Activated T-cell treated with anti-CD3 and anti-CD28 coated beads, Interleukin-2, amount 50 U/mL, for 4 hours (primary cell): ENCODE data around the gene DEFB116. TPM values are rescaled to one million over a fixed set of nuclear protein-coding genes. Genes with fewer than 3 reads are reported as not detected.
"Not testable (repeated sequence)": the region's sequence is repeated elsewhere in the genome, so short reads cannot be mapped to it uniquely, and the experiment has no call there.

ENCODE experiments used
- ATAC-seq, 2 donors: fragments of 200-7000 bp; cut with Tn5 transposase; one replicate each; pipeline ENCODE4 v1.10.0; 2021
- DNase-seq: peaks from one replicate; pipeline ENCODE4 v3.0.0-alpha.2; 2020
- H3K27me3 Mint-ChIP-seq: one replicate; pipeline ENCODE4 v1.8.0; 2021; ENCODE audit warnings: low read depth, mixed read lengths
- H3K36me3 Mint-ChIP-seq: one replicate; pipeline ENCODE4 v1.8.0; 2022; ENCODE audit warnings: mixed read lengths; ENCODE audit not compliant: insufficient read depth
- H3K4me1 Mint-ChIP-seq: one replicate; pipeline ENCODE4 v1.8.0; 2021; ENCODE audit warnings: low read depth, mixed read lengths
- H3K4me3 Mint-ChIP-seq: one replicate; pipeline ENCODE4 v1.8.0; 2021; ENCODE audit warnings: mild to moderate bottlenecking, moderate library complexity, mixed read lengths
- H3K9me3 Mint-ChIP-seq: one replicate; pipeline ENCODE4 v1.8.0; 2021; ENCODE audit warnings: mixed read lengths
- total RNA-seq, 3 donors: library from RNA; stranded (reverse); gene quantifications; one replicate each; pipeline ENCODE4 v1.2.1, GENCODE V29; 2021

DEFB116 gene, protein sequence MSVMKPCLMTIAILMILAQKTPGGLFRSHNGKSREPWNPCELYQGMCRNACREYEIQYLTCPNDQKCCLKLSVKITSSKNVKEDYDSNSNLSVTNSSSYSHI
- total RNA-seq = not detected

- no peaks in the 10 kb centered on the region for H3K36me3 Mint-ChIP-seq
- peaks cover 11% of the 10 kb centered on the region for H3K9me3 Mint-ChIP-seq
- H3K27me3 Mint-ChIP-seq = no peaks in the 10 kb centered on the region
- no peak within 1 kb of the TSS for H3K4me3 Mint-ChIP-seq
- no peak for ATAC-seq
- no peak for DNase-seq
- H3K4me1 Mint-ChIP-seq = no peaks in the 10 kb centered on the region
These were observed at the start of gene DEFB116 for GRCh38 chr20:31308535-31309162. TSS of gene DEFB116 (minus strand) at chr20:31308585. CDS start at chr20:31308585, 0 bp downstream.

- H3K4me1 Mint-ChIP-seq = no peaks in the 10 kb centered on the region
- peaks cover 11% of the 10 kb centered on the region for H3K27me3 Mint-ChIP-seq
- H3K36me3 Mint-ChIP-seq = no peaks in the 10 kb centered on the region
- DNase-seq (no peak), ATAC-seq (no peak)
- H3K9me3 Mint-ChIP-seq = no peaks in the 10 kb centered on the region
- no peak overlapping the region for H3K4me3 Mint-ChIP-seq
These were observed 47.6 kb upstream of the DEFB116 start for GRCh38 chr20:31355981-31356380.

DNA sequence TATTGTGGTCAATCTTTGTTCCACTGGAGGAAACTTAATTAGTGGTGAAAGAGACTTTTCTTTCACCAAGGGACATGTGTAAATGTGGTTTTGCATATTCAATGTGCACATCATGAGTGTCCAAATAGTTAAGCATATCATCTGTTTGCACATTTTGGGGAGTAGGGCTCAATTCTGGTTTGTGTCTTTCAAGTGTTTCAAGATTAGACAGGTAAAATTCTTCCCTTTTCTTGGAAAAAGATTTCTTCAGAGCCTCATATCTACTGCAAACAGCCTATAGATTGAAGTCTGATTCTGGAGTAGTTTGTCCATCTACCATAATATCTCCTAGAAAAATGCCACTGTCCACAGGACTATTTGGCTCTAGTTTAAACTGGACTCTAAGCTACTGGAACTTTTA lies 33.1 kb upstream of the DEFB116 start:
- Mint-ChIP-seq H3K9me3 (no peaks in the 10 kb centered on the region), H3K4me1 (no peaks in the 10 kb centered on the region), H3K27me3 (peaks cover 1% of the 10 kb centered on the region), H3K36me3 (no peaks in the 10 kb centered on the region), H3K4me3 (no peak overlapping the region)
- ATAC-seq (no peak), DNase-seq (no peak)

- no peaks in the 10 kb centered on the region for H3K36me3 Mint-ChIP-seq
- no peak overlapping the region for H3K4me3 Mint-ChIP-seq
- ATAC-seq (no peak), DNase-seq (no peak)
- H3K9me3 Mint-ChIP-seq = peaks cover 3% of the 10 kb centered on the region
- peaks cover 2% of the 10 kb centered on the region for H3K27me3 Mint-ChIP-seq
- no peaks in the 10 kb centered on the region for H3K4me1 Mint-ChIP-seq
These were observed 22.5 kb upstream of the DEFB116 start for GRCh38 chr20:31330893-31331292.

DNA sequence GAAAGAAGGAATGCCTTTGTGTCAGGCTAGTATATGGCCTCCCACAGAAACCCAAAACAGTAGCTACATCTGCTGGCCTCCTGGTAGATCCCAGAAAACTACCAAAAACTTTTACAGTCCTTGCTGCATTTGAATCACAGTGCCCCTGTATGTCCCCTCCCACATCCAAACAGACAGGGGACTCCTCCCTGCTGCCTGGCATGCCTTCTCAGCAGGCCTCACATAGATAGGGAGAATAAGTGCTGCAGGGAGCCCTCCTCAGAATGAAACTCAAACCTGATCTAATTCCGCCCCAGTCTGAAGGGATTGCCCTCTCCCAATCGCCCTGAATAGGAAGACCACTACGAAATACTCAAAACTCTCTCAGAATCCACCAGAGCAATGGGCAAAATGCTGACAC lies 14.1 kb upstream of the DEFB116 start:
- peaks cover 31% of the 10 kb centered on the region for H3K9me3 Mint-ChIP-seq
- peaks cover 4% of the 10 kb centered on the region for H3K27me3 Mint-ChIP-seq
- no peak overlapping the region for H3K4me3 Mint-ChIP-seq
- H3K36me3 Mint-ChIP-seq = no peaks in the 10 kb centered on the region
- no peak for ATAC-seq
- no peaks in the 10 kb centered on the region for H3K4me1 Mint-ChIP-seq
- DNase-seq = no peak

GRCh38 chr20:31284964-31285363 lies 23.4 kb downstream of the DEFB116 start:
- H3K36me3 Mint-ChIP-seq, H3K4me1 Mint-ChIP-seq, ATAC-seq, H3K27me3 Mint-ChIP-seq, H3K4me3 Mint-ChIP-seq, DNase-seq: not testable (repeated sequence)
- H3K9me3 Mint-ChIP-seq = peaks cover 17% of the 10 kb centered on the region

GRCh38 chr20:31278178-31278577 lies 30.2 kb downstream of the DEFB116 start:
- DNase-seq (no peak), ATAC-seq (no peak)
- H3K4me3 Mint-ChIP-seq = no peak overlapping the region
- H3K36me3 Mint-ChIP-seq = no peaks in the 10 kb centered on the region
- peaks cover 18% of the 10 kb centered on the region for H3K9me3 Mint-ChIP-seq
- no peaks in the 10 kb centered on the region for H3K27me3 Mint-ChIP-seq
- no peaks in the 10 kb centered on the region for H3K4me1 Mint-ChIP-seq

DNA sequence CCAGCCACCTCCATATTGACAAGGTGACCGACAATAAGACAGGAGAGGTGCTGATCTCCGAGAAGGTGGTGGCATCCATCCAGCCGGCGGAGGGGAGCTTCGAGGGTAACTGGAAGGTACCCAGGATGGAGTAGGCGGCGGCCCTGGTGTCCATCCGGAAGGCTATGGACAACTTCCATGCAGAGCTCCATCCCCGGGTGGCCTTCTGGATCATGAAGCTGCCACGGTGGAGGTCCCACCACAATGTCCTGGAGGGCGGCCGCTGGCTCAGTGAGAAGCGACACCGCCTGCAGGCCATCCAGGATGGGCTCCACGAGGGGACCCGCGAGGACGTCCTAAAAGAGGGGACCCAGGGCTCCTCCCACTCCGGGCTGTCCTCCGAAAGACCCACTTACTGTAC lies 33.9 kb downstream of the DEFB116 start:
- H3K4me1 Mint-ChIP-seq = no peaks in the 10 kb centered on the region
- no peak for DNase-seq
- H3K27me3 Mint-ChIP-seq = no peaks in the 10 kb centered on the region
- peaks cover 34% of the 10 kb centered on the region for H3K9me3 Mint-ChIP-seq
- no peaks in the 10 kb centered on the region for H3K36me3 Mint-ChIP-seq
- no peak overlapping the region for H3K4me3 Mint-ChIP-seq
- ATAC-seq = no peak

- Mint-ChIP-seq H3K4me3 (no peak overlapping the region), H3K9me3 (peaks cover 9% of the 10 kb centered on the region), H3K4me1 (no peaks in the 10 kb centered on the region), H3K27me3 (no peaks in the 10 kb centered on the region), H3K36me3 (no peaks in the 10 kb centered on the region)
- ATAC-seq (no peak), DNase-seq (no peak)
These were observed 48.0 kb downstream of the DEFB116 start for GRCh38 chr20:31260326-31260932.

DNA sequence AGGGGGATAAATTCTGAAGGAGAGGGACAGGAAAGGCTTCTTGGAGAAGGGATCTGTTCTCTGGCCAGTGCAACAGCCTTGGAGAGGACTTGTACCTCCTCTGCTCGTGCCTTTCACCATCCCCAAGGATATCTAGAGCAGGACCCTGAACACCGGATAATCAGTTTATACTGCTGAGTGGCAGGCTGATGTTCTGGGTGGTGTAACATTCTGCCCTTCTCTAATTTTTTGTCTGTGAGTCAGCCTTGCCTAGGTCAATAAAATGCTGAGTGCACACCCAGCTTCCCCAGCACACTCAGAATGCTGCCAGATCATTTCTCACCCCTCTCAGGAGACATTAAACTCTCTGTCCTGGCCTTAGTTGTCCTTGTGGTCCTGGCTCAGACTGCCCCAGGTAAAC lies 51.0 kb downstream of the DEFB116 start, which contains the start of gene DEFB115:
Gene DEFB115, plus strand, starts transcription at position 301 of the 400 bp plus-strand sequence. Its CDS starts 0 bp downstream, at position 301.
- Mint-ChIP-seq H3K4me3 (no peak within 1 kb of the TSS), H3K27me3 (no peaks in the 10 kb centered on the region), H3K36me3 (no peaks in the 10 kb centered on the region), H3K4me1 (no peaks in the 10 kb centered on the region), H3K9me3 (peaks cover 9% of the 10 kb centered on the region)
- ATAC-seq = no peak
- no peak for DNase-seq

DNA sequence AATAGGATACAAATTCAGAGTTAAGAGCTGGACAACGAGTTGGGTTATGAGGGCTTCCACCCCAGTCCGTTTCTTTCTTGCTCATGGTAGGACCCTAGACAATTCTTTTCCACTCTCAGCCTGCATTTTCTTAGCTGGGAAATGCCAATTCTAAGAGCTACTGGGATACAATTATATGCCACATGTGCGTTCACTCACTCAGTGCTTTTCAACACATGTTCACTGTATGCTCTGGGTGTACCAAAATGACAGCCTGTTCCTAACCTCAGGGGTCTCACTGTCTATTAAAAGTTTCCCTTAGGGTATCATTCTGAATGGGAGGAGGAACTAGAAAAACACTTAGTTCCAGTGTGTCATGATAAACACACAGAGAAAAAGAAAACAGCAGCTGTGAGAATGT lies 51.4 kb downstream of the DEFB116 start:
- no peak for DNase-seq
- Mint-ChIP-seq H3K4me3 (no peak overlapping the region), H3K4me1 (no peaks in the 10 kb centered on the region), H3K9me3 (peaks cover 9% of the 10 kb centered on the region), H3K27me3 (no peaks in the 10 kb centered on the region), H3K36me3 (no peaks in the 10 kb centered on the region)
- no peak for ATAC-seq

Other genes with a start within 250 kb of the DEFB116 start
- not detected for gene DEFB115, start 50.9 kb downstream of the DEFB116 start, total RNA-seq
- gene DEFB118, start 60.0 kb upstream of the DEFB116 start, total RNA-seq = not detected
- gene DEFB119, start 82.0 kb upstream of the DEFB116 start, total RNA-seq = not detected
- not detected for gene DEFB121, start 97.6 kb upstream of the DEFB116 start, total RNA-seq
- not detected for gene DEFB123, start 132.0 kb upstream of the DEFB116 start, total RNA-seq
- gene DEFB124, start 166.5 kb upstream of the DEFB116 start, total RNA-seq = not detected
- not detected for gene REM1, start 166.7 kb upstream of the DEFB116 start, total RNA-seq
- gene HM13, start 205.9 kb upstream of the DEFB116 start, total RNA-seq = 100 to 1,000 TPM; 191 to 210 (median 195) TPM